Activated CD4-positive, alpha-beta T cell treated with anti-CD3 and anti-CD28 coated beads for 48 hours (primary cell): ENCODE data around the gene FANCC.

Experiments
- DNase-seq: peaks from one replicate; pipeline ENCODE4 v3.0.0-alpha.2; 2020

FANCC gene

GRCh38 chr9:95112436-95113280 lies 204.9 kb downstream of the FANCC start:
- no peak for DNase-seq

- DNase-seq, result no peak
Measured at GRCh38 chr9:95111716-95112115, 205.8 kb downstream of the FANCC start.

GRCh38 chr9:95110921-95111525 lies 206.5 kb downstream of the FANCC start:
- DNase-seq, result no peak

GRCh38 chr9:95109456-95109855 lies 208.1 kb downstream of the FANCC start:
- DNase-seq, result no peak

- DNase-seq, result no peak
Measured at GRCh38 chr9:95108777-95109176, 208.7 kb downstream of the FANCC start.

GRCh38 chr9:95107976-95108375 lies 209.5 kb downstream of the FANCC start:
- no peak for DNase-seq

- DNase-seq, result no peak
Measured at GRCh38 chr9:95107001-95107749, 210.3 kb downstream of the FANCC start.

- no peak for DNase-seq
Measured at GRCh38 chr9:95105519-95106287, 211.8 kb downstream of the FANCC start.

- DNase-seq, result no peak
Measured at GRCh38 chr9:95104980-95105379, 212.5 kb downstream of the FANCC start.

- no peak for DNase-seq
Measured at GRCh38 chr9:95104581-95104960, 212.9 kb downstream of the FANCC start.

GRCh38 chr9:95103871-95104580 lies 213.5 kb downstream of the FANCC start:
- no peak for DNase-seq

GRCh38 chr9:95103281-95103771 lies 214.2 kb downstream of the FANCC start:
- no peak for DNase-seq

- no peak for DNase-seq
Measured at GRCh38 chr9:95102572-95102971, 214.9 kb downstream of the FANCC start.

GRCh38 chr9:95102001-95102433 lies 215.5 kb downstream of the FANCC start:
- no peak for DNase-seq

- no peak for DNase-seq
Measured at GRCh38 chr9:95101326-95101725, 216.2 kb downstream of the FANCC start.

GRCh38 chr9:95100071-95100627 lies 217.4 kb downstream of the FANCC start:
- DNase-seq, result no peak

GRCh38 chr9:95099321-95100070 lies 218.0 kb downstream of the FANCC start:
- DNase-seq, result no peak

- DNase-seq, result no peak
Measured at GRCh38 chr9:95098391-95098921, 219.1 kb downstream of the FANCC start.

- no peak for DNase-seq
Measured at GRCh38 chr9:95097279-95097678, 220.2 kb downstream of the FANCC start.

GRCh38 chr9:95096807-95097206 lies 220.7 kb downstream of the FANCC start:
- no peak for DNase-seq

- DNase-seq, result no peak
Measured at GRCh38 chr9:95096381-95096780, 221.1 kb downstream of the FANCC start.
